GM21367 (cell line): ENCODE data around the gene EDEM3.

Experiments used
- ATAC-seq: cut with Tn5 transposase; IDR thresholded peaks from one replicate; pipeline ENCODE4 v1.9.1; 2021; ENCODE audit not compliant: unreplicated experiment

EDEM3 gene

DNA sequence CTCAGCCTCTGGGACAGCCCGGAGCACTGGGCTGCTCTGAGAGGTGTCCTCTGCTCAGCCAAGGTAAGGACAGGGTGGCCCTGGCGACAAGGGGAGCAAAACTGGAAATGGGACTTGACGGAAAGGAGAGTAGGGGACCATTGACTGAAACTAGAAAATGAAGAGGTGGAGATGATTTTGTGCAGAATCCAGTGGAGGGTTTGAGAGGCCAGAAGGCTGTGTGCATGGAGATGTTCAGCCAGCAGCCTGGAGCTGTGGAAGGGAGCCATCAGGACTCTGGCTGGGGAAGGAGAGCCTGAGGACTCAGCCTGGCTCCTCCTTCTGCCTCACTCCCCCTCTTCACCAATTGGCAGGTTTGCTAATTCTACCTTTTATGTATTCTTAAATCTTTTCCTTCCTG lies 114.2 kb downstream of the EDEM3 start:
- no peak for ATAC-seq
